Transverse colon (tissue), 4 donors: ENCODE data around the gene AOPEP.

Experiments used
- EP300 ChIP-seq: sonication (generic); formaldehyde crosslinking; IDR thresholded peaks from one replicate; pipeline ENCODE4 v1.6.1; 2017; ENCODE audit warnings: antibody characterized with exemption, low read depth
- POLR2A ChIP-seq: fragments of 450-650 bp; IDR thresholded peaks from one replicate; pipeline ENCODE4 v1.6.1; 2016; ENCODE audit warnings: antibody characterized with exemption, mild to moderate bottlenecking, moderate library complexity
- POLR2AphosphoS5 ChIP-seq, 3 donors: sonication (generic); formaldehyde crosslinking; IDR thresholded peaks; one replicate each; pipeline ENCODE4 v1.6.1; 2016; ENCODE audit warnings: antibody characterized with exemption in 3 of 3
- TF ChIP-seq, protein P1 (sequence below), 5 experiments: fragments of 200-600 bp in 3 of 5; fragments of 450-650 bp in 2 of 5; sonication (generic) in 3 of 5; IDR thresholded peaks; 1 replicate in 2 of 5; 2 replicates in 3 of 5; pipeline ENCODE4 v1.5.1; 2016 to 2017; ENCODE audit warnings: antibody characterized with exemption in 5 of 5, inconsistent platforms in 3 of 5, mild to moderate bottlenecking in 2 of 5, moderate library complexity in 1 of 5

DNA sequence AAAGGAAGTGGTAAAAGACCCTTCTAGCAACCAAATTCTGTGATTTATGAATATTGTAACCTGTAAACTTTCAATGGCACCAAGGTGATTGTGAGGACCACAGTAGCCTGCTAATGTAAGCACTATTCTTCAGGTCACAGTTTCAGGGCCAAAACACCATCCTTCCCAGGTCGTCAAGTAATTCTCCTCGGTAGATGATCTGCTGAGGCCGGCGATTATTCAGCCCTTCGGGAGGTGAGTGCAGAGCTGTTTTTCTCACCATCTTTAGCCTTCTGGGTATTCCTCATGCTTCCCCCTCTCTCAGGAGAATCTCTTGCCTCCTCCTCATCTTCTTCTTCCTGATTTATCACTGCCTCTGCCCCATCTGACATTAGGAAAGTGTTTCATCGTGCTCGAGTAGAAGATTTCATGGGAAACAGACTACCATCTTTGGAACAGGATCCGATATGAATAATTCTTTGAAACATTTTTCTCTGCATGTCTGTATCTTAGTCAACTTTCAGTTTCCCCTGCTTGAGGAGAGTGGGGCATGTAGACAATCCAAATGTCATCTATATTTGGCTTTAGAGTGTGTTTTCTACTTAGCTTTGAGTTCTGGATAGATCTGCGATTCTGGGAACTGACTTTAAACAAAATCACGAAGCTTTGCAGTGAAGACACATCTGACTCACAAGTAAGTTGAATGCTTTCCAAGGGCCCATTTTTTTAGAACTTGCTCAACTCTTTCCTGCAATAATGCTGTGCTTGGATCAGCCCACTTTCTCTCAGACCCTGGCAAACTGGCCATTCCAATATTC lies 173.9 kb downstream of the AOPEP start:
- TF ChIP-seq, protein P1, sequence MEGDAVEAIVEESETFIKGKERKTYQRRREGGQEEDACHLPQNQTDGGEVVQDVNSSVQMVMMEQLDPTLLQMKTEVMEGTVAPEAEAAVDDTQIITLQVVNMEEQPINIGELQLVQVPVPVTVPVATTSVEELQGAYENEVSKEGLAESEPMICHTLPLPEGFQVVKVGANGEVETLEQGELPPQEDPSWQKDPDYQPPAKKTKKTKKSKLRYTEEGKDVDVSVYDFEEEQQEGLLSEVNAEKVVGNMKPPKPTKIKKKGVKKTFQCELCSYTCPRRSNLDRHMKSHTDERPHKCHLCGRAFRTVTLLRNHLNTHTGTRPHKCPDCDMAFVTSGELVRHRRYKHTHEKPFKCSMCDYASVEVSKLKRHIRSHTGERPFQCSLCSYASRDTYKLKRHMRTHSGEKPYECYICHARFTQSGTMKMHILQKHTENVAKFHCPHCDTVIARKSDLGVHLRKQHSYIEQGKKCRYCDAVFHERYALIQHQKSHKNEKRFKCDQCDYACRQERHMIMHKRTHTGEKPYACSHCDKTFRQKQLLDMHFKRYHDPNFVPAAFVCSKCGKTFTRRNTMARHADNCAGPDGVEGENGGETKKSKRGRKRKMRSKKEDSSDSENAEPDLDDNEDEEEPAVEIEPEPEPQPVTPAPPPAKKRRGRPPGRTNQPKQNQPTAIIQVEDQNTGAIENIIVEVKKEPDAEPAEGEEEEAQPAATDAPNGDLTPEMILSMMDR (IDR thresholded peaks at IDR 0.05): no peak
- TF ChIP-seq POLR2A (no peak), EP300 (no peak), POLR2AphosphoS5 (IDR thresholded peaks at IDR 0.05) (peak in 2 of 3 donors; percentile 42 to 51)
